Measurements from ENCODE around the gene KNG1. TPM values are rescaled to one million over a fixed set of nuclear protein-coding genes. Genes with fewer than 3 reads are reported as not detected.

Gene KNG1
- total RNA-seq, 4 donors from 2014 or later: not detected

GRCh38 chr3:186680869-186681268, 36.3 kb upstream of the KNG1 start:
- TF ChIP-seq CTCF (IDR thresholded peaks at IDR 0.05; ENCODE audit: low read depth): no peak

- TF ChIP-seq CTCF (IDR thresholded peaks at IDR 0.05; ENCODE audit: low read depth): no peak
Observed at GRCh38 chr3:186682812-186683211, 34.3 kb upstream of the KNG1 start.

DNA sequence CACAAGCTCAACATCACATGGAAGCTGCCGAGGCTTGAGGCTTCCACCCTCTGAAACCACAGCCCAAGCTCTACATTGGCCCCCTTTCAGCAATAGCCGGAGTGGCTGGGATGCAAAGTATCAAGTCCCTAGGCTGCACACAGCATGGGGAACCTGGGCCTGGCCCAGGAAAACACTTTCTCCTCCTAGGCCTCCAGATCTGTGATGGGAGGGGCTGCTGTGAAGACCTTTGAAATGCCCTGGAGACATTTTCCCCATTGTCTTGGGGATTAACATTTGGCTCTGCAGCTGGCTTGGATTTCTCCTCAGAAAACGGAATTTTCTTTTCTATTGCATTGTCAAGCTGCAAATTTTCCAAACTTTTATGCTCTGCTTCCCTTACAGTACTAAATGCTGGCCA, 33.2 kb upstream of the KNG1 start:
- TF ChIP-seq CTCF (IDR thresholded peaks at IDR 0.05; ENCODE audit: low read depth): no peak

DNA sequence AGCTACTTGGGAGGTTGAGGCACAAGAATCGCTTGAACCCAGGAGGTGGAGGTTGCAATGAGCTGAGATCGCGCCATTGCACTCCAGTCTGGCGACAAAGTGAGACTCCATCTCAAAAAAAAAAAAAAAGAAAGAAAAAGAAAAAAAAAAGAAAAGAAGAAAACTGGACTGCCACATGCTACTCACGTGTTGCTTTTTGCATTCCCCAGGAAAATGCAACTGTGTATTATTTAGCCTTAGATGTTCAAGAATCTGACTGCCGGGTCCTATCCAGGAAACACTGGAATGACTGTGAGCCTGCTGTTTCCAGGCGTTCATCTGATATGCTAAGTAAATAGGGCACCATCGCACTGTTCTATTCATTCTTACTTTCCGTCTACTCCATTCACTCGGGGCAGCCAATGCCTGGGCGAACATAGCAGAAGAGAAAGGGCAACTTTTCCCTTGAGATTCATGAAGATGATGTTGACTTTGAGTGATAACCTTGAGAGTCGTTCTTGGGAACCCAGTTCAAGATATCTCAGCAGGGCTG, 30.0 kb upstream of the KNG1 start:
- TF ChIP-seq CTCF (IDR thresholded peaks at IDR 0.05; ENCODE audit: low read depth): no peak

- TF ChIP-seq CTCF (IDR thresholded peaks at IDR 0.05; ENCODE audit: low read depth): no peak
Observed at GRCh38 chr3:186691676-186692075, 25.5 kb upstream of the KNG1 start.

GRCh38 chr3:186693843-186694242, 23.3 kb upstream of the KNG1 start:
- no peak for TF ChIP-seq CTCF (IDR thresholded peaks at IDR 0.05; ENCODE audit: low read depth)

DNA sequence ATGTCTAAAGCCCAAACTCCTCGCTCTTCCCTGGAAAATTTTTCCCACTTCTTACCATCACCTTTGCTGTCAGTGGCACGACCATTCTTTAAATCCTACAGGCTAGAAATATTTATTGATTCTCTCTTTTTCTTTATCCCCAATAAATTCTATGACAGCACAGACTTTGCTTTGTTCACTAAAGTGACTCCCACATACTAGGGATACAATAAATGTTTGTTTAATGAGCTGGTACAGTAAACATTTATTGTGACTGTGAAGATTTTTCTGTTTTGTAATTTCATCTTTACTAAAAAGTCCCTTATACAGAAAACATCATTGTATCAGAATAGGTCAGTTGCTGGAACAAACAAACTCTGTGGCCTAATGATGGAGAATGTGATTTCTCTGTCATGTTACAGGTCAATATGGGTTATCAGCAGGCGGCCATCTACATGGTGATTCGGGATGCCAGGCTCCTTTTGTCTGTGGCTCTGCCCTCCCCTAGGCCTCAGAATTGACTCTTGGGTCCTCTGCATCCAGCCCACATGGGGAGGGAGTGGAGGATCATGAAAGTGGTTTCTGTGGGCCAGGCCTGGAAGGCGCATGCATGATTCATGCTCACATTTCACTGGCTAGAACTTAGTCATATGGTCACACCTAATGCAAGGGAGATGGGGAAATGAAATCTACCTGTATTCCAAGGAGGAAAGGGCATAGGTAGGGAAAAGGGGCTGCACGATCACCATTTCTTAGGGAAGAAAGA, 22.7 kb upstream of the KNG1 start:
- no peak for TF ChIP-seq CTCF (IDR thresholded peaks at IDR 0.05; ENCODE audit: low read depth)
